ENCODE results near the gene UGT1A3. TPM values are rescaled to one million over a fixed set of nuclear protein-coding genes. Genes with fewer than 3 reads are reported as not detected.
"Not testable (repeated sequence)": the region's sequence is repeated elsewhere in the genome, so short reads cannot be mapped to it uniquely, and the experiment has no call there.

UGT1A3 gene
- total and polyA plus RNA-seq, 3 donors from 2014 or later = not detected

DNA sequence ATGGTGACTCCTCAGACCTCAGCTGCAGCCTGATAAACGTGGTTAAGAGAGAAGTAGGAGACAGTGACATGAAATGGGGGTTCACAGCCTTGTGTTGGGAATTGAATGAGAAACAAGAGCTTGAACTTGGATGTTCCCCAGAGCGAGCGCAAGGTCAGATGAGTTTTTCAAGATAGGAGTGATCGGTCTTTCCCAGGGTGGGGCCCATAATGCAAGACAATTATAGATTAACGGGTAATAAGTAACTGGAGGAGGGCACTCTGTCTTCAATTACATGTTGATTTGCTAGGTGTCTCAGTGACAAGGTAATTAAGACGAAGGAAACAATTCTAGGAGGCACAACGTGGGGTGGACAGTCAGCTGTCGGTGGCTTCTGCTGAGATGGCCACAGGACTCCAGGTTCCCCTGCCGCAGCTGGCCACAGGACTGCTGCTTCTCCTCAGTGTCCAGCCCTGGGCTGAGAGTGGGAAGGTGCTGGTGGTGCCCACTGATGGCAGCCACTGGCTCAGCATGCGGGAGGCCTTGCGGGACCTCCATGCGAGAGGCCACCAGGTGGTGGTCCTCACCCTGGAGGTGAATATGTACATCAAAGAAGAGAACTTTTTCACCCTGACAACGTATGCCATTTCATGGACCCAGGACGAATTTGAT, 16.1 kb upstream of the UGT1A3 start, which contains the start of gene UGT1A5:
Gene UGT1A5, plus strand, starts transcription at position 297 of the 651 bp plus-strand sequence. Its CDS starts 85 bp downstream, at position 382.
- intact Hi-C loops (cut with DNase I; ENCODE audit: low total_unique reads) = no loop called here
- TF ChIP-seq, protein P1, sequence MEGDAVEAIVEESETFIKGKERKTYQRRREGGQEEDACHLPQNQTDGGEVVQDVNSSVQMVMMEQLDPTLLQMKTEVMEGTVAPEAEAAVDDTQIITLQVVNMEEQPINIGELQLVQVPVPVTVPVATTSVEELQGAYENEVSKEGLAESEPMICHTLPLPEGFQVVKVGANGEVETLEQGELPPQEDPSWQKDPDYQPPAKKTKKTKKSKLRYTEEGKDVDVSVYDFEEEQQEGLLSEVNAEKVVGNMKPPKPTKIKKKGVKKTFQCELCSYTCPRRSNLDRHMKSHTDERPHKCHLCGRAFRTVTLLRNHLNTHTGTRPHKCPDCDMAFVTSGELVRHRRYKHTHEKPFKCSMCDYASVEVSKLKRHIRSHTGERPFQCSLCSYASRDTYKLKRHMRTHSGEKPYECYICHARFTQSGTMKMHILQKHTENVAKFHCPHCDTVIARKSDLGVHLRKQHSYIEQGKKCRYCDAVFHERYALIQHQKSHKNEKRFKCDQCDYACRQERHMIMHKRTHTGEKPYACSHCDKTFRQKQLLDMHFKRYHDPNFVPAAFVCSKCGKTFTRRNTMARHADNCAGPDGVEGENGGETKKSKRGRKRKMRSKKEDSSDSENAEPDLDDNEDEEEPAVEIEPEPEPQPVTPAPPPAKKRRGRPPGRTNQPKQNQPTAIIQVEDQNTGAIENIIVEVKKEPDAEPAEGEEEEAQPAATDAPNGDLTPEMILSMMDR (IDR thresholded peaks at IDR 0.05) = no peak
- no peak for TF ChIP-seq POLR2A (IDR thresholded peaks at IDR 0.05)
- H3K36me3 ChIP-seq (ENCODE audit: low read depth, missing control alignments) = no peaks in the 10 kb centered on the region

DNA sequence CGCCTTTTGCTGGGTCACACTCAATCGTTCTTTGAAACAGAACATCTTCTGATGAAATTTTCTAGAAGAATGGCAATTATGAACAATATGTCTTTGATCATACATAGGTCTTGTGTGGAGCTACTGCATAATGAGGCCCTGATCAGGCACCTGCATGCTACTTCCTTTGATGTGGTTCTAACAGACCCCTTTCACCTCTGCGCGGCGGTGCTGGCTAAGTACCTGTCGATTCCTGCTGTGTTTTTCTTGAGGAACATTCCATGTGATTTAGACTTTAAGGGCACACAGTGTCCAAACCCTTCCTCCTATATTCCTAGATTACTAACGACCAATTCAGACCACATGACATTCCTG, 15.6 kb upstream of the UGT1A3 start:
- WGBS, 2 donors = 86% methylated on average over 7 of the region's 7 CpGs
- no peaks in the 10 kb centered on the region for H3K9me3 ChIP-seq
- intact Hi-C loops (cut with DNase I; ENCODE audit: low total_unique reads) = no loop called here
- no peaks in the 10 kb centered on the region for H3K27me3 ChIP-seq
- no peaks in the 10 kb centered on the region for H3K36me3 ChIP-seq (ENCODE audit: low read depth, missing control alignments)
- no peak for TF ChIP-seq POLR2A (IDR thresholded peaks at IDR 0.05)
- TF ChIP-seq, protein P1 (IDR thresholded peaks at IDR 0.05) = no peak
- no peak overlapping the region for H3K4me3 ChIP-seq
- H3K27ac ChIP-seq = no peak overlapping the region
- H3K4me1 ChIP-seq = no peaks in the 10 kb centered on the region
- DNase-seq = no peak

More for the DNA sequence above, 16.1 kb upstream of the UGT1A3 start, which contains the start of gene UGT1A5:
- WGBS, 2 donors = 83 to 87% methylated on average over 14 of the region's 14 CpGs
- H3K9me3 ChIP-seq = no peaks in the 10 kb centered on the region
- H3K27me3 ChIP-seq = no peaks in the 10 kb centered on the region
- H3K4me1 ChIP-seq = no peaks in the 10 kb centered on the region
- H3K4me3 ChIP-seq = no peak within 1 kb of the TSS
- DNase-seq = no peak
- H3K27ac ChIP-seq = no peak within 1 kb of the TSS

DNA sequence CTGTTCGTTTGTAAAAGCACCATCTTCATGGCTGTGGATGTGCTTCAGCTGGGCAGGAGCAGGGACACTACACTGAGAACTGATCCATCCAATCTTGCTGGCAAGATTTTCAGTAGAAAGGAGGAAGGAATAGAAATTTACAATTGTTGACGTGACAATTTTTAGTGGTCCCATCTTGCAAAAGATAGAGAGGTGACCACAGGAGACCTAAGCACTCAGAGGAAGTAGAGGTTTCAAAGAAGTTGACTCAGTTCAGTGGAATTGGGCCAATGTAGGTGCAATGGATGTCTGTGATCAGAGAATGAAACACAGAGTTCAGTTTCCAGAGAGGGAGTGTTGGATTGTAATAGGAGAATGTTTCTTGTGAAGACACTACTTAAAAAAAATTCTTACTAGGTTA, 14.7 kb upstream of the UGT1A3 start:
- DNase-seq = no peak
- intact Hi-C loops (cut with DNase I; ENCODE audit: low total_unique reads) = no loop called here
- WGBS, 2 donors = 89% methylated on average over 2 of the region's 2 CpGs
- Histone ChIP-seq H3K27ac (no peak overlapping the region), H3K4me3 (no peak overlapping the region), H3K27me3 (no peaks in the 10 kb centered on the region), H3K36me3 (ENCODE audit: low read depth, missing control alignments) (no peaks in the 10 kb centered on the region), H3K9me3 (no peaks in the 10 kb centered on the region), H3K4me1 (no peaks in the 10 kb centered on the region)
- no peak for TF ChIP-seq POLR2A (IDR thresholded peaks at IDR 0.05)
- TF ChIP-seq, protein P1 (IDR thresholded peaks at IDR 0.05) = no peak

DNA sequence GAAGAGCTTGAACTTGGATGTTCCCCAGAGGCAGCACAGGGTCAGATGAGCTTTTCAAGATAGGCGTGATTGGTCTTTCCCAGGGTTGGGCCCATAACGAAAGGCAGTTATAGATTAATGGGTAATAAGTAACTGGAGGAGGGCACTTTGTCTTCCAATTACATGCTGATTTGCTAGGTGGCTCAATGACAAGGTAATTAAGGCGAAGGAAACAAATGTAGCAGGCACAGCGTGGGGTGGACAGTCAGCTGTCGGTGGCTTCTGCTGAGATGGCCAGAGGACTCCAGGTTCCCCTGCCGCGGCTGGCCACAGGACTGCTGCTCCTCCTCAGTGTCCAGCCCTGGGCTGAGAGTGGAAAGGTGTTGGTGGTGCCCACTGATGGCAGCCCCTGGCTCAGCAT, 10.3 kb upstream of the UGT1A3 start, which contains the start of gene UGT1A4:
Gene UGT1A4, plus strand, starts transcription at position 185 of the 400 bp plus-strand sequence. Its CDS starts 85 bp downstream, at position 270.
- WGBS, 2 donors = 83 to 86% methylated on average over 5 to 7 of the region's 7 CpGs
- Histone ChIP-seq H3K27ac (no peak within 1 kb of the TSS), H3K27me3 (no peaks in the 10 kb centered on the region), H3K4me3 (no peak within 1 kb of the TSS), H3K36me3 (ENCODE audit: low read depth, missing control alignments) (no peaks in the 10 kb centered on the region), H3K4me1 (no peaks in the 10 kb centered on the region), H3K9me3 (no peaks in the 10 kb centered on the region)
- intact Hi-C loops (cut with DNase I; ENCODE audit: low total_unique reads) = no loop called here
- DNase-seq = no peak
- TF ChIP-seq, protein P1 (IDR thresholded peaks at IDR 0.05) = no peak

DNA sequence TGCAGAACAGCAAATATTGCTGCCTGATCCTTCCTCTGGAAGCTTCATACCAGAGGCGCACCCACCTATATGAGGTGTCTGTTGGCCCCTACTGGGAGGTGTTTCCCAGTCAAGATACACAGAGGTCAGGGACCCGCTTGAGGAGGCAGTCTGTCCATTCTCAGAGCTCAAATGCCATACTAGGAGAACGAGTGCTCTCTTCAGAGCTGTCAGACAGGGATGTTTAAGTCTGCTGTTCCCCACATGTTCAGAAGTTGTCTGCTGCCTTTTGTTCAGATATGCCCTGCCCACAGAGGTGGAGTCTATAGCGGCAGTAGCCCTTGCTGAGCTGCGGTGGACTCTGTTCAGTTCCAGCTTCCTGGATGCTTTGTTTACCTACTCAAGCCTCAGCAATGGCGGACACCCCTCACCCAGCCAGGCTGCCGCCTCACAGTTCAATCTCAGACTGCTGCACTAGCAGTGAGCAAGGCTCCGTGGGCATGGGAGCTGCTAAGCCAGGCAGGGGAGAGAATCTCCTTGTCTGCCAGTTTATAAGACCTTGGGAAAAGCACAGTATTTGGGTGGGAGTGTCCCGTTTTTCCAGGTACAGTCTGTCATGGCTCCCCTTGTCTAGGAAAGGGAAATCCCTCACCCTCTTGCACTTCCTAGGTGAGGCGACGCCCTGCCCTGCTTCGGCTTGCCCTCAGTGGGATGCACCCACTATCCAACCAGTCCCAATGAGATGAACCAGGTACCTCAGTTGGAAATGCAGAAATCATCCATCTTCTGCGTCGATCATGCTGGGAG, 8.2 kb downstream of the UGT1A3 start:
- H3K4me3 ChIP-seq; H3K27me3 ChIP-seq; DNase-seq; intact Hi-C loops (cut with DNase I; ENCODE audit: low total_unique reads); H3K36me3 ChIP-seq (ENCODE audit: low read depth, missing control alignments); H3K9me3 ChIP-seq; H3K4me1 ChIP-seq; H3K27ac ChIP-seq: not testable (repeated sequence)
- WGBS, 2 donors = 86 to 90% methylated on average over 11 to 14 of the region's 14 CpGs
